Measurements from ENCODE around the gene EREG. TPM values are rescaled to one million over a fixed set of nuclear protein-coding genes. Genes with fewer than 3 reads are reported as not detected.

The EREG gene, protein sequence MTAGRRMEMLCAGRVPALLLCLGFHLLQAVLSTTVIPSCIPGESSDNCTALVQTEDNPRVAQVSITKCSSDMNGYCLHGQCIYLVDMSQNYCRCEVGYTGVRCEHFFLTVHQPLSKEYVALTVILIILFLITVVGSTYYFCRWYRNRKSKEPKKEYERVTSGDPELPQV
- 25.8 and 33.8 TPM in 2 replicates for total RNA-seq (2014; rRNA removed; shearing (Covaris generic); ENCODE audit: low replicate concordance)

DNA sequence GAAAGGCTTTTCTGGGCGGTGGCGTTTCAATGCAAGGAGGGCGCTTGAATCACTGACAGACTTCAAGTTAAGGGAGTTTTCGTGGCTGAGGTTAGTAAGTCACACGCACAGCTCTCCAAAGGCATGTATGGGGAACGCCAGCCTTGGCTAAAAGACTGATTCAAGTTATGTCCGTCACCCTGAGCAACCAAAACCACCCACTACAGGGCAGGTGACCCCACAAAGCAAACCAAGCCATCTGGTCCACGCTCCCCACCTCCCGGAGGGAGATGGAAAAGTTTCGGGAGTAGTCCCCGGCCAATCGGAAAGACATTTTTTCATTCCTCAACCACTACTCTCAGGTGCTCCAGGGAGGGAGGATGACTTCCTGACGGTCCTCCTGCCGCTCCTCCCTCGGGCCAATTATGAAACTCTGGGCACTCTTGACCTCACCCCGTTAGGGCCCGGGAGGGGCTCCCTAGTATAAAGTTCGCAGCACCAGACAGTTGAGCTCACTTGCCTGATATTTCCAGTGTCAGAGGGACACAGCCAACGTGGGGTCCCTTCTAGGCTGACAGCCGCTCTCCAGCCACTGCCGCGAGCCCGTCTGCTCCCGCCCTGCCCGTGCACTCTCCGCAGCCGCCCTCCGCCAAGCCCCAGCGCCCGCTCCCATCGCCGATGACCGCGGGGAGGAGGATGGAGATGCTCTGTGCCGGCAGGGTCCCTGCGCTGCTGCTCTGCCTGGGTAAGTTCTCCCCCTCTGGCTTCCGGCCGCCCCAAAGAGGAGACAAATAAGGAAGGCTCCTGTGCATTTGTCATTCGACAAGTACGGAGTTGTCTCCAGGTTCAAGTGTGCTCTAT is at the start of gene EREG:
Gene EREG, plus strand, starts transcription at position 494 of the 840 bp plus-strand sequence. Its CDS starts 164 bp downstream, at position 658.
- DNase-seq (ENCODE audit: low read depth), result peak; percentile 91

DNA sequence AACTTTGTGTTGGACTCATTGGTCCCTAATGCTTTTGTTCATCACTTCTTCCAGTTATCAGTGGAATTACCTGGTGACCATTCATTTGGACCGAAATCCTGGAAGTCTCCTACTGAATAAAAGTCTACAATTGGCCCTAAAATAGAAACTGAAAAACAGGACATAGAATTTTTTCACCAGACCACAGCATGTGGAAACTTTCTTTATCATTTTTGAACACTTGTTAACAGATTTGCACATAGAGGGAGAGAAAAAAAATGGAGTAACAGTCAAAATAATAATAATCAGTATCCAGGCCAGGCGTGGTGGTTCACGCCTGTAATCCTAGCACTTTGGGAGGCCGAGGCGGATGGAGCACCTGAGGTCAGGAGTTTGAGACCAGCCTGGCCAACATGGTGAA is 49.6 kb upstream of the EREG start:
- in situ Hi-C loops (cut with HindIII; ENCODE audit: low pct_unique_long_range_greater_than_20kb, low sequenced_read_pairs), result loop anchor here (25.0 kb wide), 1 partner anchor 128 kb away; no protein-coding TSS in a partner anchor

More for the DNA sequence above, at the start of gene EREG:
- in situ Hi-C loops (cut with HindIII; ENCODE audit: low pct_unique_long_range_greater_than_20kb, low sequenced_read_pairs), result no loop called here

DNA sequence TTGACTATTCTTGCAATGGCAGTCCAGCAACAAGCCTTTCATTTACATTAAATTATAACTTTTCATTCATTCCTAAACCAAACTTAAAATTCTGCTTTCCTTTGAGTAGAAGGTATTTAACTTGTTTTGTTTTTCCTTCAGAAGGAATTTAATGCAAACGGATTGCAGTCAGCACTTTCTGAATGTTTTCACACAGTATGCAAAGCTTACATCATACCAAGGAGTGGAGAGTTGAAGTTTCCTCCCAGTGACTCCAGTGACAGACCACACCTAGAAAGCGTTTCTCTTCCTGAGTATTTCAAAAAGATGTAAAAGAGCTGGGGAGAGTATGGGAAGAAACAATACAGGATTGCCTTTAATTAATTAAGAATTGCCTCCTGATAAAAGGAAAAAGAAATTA is 48.5 kb upstream of the EREG start:
- in situ Hi-C loops (cut with HindIII; ENCODE audit: low pct_unique_long_range_greater_than_20kb, low sequenced_read_pairs), result loop anchor here (25.0 kb wide), 1 partner anchor 129 kb away; no protein-coding TSS in a partner anchor
- DNase-seq (ENCODE audit: low read depth), result no peak

More for the DNA sequence above, 49.6 kb upstream of the EREG start:
- DNase-seq (ENCODE audit: low read depth), result no peak

DNA sequence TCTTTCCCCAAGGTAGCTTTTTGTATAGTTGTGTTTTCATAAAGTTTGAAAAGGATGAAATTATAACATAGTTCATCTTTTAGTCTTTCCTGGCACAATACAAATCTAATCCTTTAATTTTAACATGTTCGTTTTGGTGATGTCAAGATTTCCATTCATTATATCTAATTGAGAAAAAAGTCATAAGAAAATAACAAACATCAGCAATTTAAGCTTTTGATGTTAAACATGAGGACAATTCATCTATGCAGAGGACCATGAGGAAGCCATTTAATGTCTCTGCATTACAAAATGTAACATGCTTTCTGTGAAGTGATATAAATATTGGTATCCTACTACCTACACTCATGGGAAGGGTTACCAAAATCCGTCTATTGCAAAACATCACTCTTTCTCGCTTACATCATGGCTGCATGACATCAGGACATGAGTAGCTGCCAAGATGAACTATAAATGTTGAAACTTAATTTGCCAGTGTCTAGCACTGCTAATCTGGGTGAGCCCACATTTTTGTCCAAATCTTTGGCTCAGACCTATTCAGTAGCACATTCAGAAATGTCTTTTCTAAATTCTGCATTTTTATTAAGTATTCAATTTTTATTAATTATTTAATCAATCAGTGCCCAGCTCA is 47.2 kb upstream of the EREG start:
- in situ Hi-C loops (cut with HindIII; ENCODE audit: low pct_unique_long_range_greater_than_20kb, low sequenced_read_pairs), result loop anchor here (25.0 kb wide), 1 partner anchor 130 kb away; no protein-coding TSS in a partner anchor
- no peak for DNase-seq (ENCODE audit: low read depth)

DNA sequence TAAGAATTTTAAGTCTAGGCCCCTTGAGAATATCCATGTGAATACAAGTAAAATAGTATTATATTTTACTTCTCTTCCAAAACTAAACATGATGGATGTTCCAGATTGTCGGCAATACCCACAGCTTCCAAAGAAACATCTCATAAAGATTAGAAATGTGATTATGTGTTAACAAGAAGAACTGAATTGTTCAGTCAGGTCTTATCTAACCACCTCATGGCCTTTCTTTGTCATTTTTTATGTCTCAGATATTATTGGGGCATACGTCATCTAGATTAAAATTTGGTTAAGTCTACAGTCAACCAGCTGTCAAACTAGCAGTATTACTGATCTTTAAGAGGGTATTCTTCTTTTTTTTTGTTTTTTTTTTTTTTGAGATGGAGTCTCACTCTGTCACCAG is 46.7 kb upstream of the EREG start:
- no peak for DNase-seq (ENCODE audit: low read depth)
- in situ Hi-C loops (cut with HindIII; ENCODE audit: low pct_unique_long_range_greater_than_20kb, low sequenced_read_pairs), result loop anchor here (25.0 kb wide), 1 partner anchor 131 kb away; no protein-coding TSS in a partner anchor

DNA sequence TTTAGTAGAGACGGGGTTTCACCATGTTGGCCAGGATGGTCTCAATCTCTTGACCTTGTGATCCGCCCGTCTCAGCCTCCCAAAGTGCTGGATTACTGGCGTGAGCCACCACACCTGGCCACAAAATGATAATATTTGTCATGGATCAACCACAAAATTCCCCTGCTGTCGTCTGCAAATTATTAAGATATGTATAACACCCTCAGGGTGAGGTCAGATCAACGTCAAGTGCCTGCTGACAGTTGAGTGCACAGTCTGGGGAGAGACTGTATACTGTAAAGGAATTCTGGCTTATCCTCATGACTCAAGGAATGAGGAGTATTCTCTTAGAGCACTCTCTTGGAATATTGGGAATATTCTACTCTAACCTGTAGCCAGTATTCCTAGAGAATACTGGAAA is 45.5 kb upstream of the EREG start:
- no peak for DNase-seq (ENCODE audit: low read depth)

DNA sequence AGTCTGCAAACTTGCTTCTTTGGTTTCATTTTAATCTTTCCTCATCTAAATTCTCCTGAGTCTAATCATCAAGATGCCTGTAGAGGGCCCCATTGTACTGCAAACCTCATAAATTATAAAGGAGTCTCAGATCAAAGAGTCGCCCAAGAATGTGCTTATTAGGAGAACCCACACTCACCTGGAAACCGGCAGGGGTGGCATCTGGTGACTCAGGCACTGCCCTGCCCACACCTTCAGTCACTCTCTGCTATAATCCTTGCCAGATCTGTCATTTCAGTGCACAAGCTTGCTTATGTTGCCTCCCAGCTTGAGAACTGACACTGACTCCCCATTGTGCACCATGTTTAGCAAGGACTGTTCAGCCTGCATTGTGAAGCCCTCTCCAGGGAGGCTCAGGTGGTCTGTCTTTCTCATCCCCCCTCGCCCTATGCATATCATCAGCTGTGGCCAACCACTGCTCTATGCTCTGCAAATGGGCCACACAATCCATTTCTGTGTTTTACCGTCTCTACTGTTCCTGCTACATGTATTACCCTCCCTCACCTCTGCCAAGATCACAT is 44.3 kb upstream of the EREG start:
- peak; percentile 79 for DNase-seq (ENCODE audit: low read depth)
- in situ Hi-C loops (cut with HindIII; ENCODE audit: low pct_unique_long_range_greater_than_20kb, low sequenced_read_pairs), result loop anchor here (25.0 kb wide), 1 partner anchor 133 kb away; no protein-coding TSS in a partner anchor

More for the DNA sequence above, 45.5 kb upstream of the EREG start:
- in situ Hi-C loops (cut with HindIII; ENCODE audit: low pct_unique_long_range_greater_than_20kb, low sequenced_read_pairs), result loop anchor here (25.0 kb wide), 1 partner anchor 132 kb away; no protein-coding TSS in a partner anchor

DNA sequence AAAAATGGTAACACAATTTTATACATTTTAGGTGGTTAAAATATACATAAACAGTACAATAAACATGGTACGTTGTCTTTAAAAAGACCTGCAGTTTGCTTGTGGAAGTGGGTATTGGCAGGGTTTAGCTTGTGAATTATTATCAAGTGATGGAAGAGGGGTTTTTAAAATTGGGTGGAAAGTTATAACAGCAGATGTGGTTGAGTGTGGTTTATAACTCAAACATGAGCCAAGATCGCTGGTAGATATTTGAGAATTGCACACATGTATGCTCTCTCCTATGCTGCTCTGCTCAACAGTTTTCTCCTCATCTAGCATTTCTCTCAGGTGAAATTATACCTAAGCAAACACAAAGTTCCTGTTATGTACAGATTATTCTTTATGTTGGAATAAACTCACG is 42.6 kb upstream of the EREG start:
- in situ Hi-C loops (cut with HindIII; ENCODE audit: low pct_unique_long_range_greater_than_20kb, low sequenced_read_pairs), result loop anchor here (25.0 kb wide), 1 partner anchor 135 kb away; no protein-coding TSS in a partner anchor
- DNase-seq (ENCODE audit: low read depth), result no peak

DNA sequence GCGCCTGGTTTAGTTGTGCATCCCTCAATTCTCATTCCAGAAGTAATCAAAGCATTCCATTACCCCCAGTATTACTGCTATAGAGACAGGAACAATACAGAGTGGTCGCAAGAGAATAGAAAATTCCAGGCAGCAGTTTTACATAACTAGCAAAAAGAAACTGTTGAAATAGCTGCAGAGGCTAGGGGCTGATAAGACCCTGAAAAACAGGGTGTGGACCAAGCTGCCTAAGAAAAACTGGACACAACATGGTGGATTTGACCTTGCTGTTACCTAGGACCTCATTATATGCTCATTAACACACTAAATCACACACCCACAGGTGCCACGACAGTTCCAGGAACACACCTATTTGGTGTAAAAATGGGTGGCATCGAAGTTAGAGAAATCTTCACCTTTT is 41.3 kb upstream of the EREG start:
- in situ Hi-C loops (cut with HindIII; ENCODE audit: low pct_unique_long_range_greater_than_20kb, low sequenced_read_pairs), result loop anchor here (25.0 kb wide), 1 partner anchor 136 kb away; no protein-coding TSS in a partner anchor
- DNase-seq (ENCODE audit: low read depth), result no peak

DNA sequence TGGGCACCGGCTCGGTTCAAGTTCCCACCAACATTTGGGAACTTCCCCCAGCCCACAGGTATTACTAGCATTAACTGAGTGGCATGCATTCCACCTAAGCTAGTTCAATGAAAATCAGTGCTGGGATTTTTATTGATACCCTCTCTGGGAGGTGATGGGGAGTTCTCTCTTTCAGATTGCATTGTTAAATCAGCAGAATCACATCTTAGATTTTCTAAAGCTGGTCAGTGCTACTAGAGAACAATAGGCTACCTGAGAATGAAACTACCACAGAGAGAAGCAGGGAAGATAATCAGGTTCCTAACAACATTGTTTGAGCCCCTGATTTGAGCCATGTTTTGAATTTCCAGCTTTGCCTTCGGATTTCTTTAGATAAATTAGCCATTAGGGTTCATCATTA is 40.7 kb upstream of the EREG start:
- DNase-seq (ENCODE audit: low read depth), result no peak
- in situ Hi-C loops (cut with HindIII; ENCODE audit: low pct_unique_long_range_greater_than_20kb, low sequenced_read_pairs), result loop anchor here (25.0 kb wide), 1 partner anchor 137 kb away; no protein-coding TSS in a partner anchor

DNA sequence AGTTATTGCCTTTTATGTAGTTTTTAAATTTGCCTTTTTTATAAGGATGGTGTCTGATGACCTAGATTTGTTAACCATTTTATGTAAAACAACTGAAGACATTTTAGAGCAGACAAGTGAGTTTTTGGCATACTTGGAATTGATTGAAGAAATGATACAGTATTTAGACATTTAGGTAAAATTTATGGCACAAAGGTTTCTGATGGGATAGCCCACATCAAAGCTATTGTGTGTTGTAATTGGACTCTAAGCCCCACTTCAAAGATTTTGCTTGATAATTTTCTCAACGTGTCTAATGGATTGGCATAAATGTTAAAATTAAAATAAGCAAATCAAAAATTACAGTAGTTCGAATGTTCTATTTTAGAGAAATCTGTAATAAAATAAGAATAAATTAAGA is 39.1 kb upstream of the EREG start:
- in situ Hi-C loops (cut with HindIII; ENCODE audit: low pct_unique_long_range_greater_than_20kb, low sequenced_read_pairs), result no loop called here
- no peak for DNase-seq (ENCODE audit: low read depth)

DNA sequence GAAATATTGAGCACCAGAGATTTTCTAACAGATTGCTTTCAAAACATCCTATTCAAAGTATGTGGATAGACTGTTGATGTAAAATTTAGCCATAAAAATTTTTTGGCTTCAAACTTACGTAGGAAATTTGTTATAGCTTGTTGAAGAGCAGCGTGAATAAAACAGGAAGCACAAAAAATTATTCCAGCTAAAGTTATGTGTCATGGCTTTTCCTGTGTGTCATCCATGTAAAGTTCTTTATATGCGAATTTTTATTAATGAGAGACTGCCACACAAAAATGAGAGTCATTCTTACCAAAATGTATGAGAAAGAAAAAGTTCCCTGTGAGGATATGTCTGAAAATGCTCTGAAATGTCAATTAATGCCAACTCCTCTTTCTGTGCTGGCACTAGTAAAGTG is 37.2 kb upstream of the EREG start:
- no peak for DNase-seq (ENCODE audit: low read depth)
- in situ Hi-C loops (cut with HindIII; ENCODE audit: low pct_unique_long_range_greater_than_20kb, low sequenced_read_pairs), result no loop called here

DNA sequence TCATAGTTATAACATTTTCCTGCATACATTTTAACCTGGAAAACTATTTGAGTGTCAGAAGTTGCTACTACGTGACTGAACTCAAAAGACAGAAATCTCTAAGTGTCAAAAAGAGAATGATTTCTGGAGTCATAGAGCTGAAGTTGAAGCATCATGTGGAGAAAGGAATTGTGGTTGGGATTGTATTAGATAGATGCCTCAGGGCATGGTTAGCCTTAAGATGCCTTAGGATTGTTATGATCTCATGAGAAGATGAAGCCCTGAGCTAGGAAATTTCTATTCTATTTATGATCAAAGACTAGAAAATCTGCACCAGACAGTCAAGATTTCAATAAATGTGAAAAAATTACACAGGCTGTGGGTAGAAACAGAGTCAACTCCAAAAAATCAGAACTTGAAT is 36.4 kb upstream of the EREG start:
- in situ Hi-C loops (cut with HindIII; ENCODE audit: low pct_unique_long_range_greater_than_20kb, low sequenced_read_pairs), result no loop called here
- DNase-seq (ENCODE audit: low read depth), result no peak

DNA sequence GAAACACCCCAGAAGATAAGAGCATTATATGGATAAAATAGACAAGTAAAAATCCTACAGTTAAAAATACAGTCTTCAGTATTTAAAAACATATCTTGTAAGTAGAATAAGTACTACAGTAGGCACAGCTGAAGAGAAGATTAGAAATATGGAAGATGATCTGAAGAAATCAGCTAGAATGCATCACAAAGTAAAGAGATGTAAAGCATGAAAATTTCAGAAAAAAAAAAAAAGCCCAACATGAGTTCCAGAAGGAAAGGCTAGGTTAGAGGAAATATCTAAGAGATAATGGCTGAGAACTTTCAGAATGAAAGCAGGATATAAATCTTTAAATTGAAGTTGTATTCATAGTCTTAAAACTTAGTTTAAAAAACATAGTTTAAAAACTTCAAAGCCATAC is 35.6 kb upstream of the EREG start:
- in situ Hi-C loops (cut with HindIII; ENCODE audit: low pct_unique_long_range_greater_than_20kb, low sequenced_read_pairs), result no loop called here
- no peak for DNase-seq (ENCODE audit: low read depth)

DNA sequence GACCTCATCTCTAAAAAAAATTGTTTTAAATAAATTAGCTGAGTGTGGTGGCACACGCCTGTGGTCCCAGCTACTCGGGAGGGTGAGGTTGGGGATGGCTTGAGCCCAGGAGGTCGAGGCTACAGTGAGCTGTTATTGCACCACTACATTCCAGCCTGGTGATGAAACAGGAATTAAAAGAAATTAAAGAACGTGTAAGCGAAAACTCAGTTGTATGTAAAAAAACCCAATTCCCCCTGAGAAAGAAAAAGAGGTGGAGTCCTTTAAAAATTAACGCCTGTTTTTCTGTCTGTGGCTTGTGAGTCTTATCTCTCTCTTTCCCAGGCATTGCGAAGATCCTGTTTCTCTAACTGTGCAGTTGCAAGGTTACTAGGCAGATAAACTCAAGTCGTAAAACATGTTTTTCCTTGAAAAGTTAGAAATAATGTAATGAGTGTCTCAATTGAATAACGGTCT is 34.6 kb upstream of the EREG start:
- DNase-seq (ENCODE audit: low read depth), result no peak
- in situ Hi-C loops (cut with HindIII; ENCODE audit: low pct_unique_long_range_greater_than_20kb, low sequenced_read_pairs), result no loop called here

DNA sequence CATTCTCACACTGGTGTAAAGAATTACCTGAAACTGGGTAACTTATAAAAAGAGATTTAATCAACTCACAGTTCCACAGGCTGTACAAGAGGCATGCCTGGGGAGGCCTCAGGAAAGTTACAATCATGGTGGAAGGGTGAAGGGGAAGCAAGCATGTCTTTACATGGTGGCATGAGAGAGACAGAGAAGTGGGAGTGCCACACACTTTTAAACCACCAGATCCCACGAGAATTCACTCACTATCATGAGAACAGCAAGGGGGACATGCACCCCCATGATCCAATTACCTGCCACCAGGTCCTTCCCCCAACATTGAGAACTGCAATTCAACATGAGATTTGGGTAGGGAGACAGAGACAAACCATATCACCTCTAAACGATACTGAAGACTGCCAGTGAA is 33.7 kb upstream of the EREG start:
- in situ Hi-C loops (cut with HindIII; ENCODE audit: low pct_unique_long_range_greater_than_20kb, low sequenced_read_pairs), result no loop called here

DNA sequence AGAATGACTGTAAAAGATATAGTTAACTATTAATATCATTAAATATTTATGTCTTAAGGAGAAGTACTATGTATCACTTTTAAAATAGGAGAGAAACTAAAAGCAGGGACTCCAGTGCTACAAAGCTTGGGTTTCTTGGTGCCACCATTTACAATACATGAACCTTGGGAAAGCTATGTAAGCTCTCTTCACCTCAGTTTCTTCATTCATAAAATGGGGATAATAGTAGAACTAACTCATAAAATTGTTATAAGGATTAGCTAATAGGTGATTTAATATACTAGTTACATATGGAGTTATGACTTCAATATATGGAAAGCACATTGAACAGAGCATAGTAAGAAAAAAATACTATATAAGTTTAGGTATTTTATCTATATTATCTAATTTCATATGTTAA is 33.0 kb upstream of the EREG start:
- in situ Hi-C loops (cut with HindIII; ENCODE audit: low pct_unique_long_range_greater_than_20kb, low sequenced_read_pairs), result no loop called here
- no peak for DNase-seq (ENCODE audit: low read depth)

More for the DNA sequence above, 33.7 kb upstream of the EREG start:
- DNase-seq (ENCODE audit: low read depth), result no peak

DNA sequence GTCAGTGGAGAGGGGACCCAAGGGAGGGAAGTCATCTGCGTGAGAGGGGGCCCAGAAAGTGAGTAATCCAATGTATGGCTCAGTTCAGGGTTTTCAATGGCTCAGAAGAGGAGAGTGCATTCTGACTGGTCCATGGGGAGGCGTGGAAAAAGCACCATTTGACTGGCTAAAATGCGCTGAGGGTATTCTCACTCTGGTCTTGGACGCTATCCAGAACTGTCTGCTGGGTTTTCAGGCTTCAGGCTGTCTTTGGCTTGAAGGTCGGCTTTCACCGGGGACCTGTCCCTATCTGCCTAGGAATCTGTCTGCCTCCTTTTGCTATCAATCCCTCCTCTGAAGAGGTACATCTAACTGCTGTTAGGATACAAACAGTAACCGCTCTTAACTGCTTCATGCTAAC is 30.3 kb upstream of the EREG start:
- no peak for DNase-seq (ENCODE audit: low read depth)
- in situ Hi-C loops (cut with HindIII; ENCODE audit: low pct_unique_long_range_greater_than_20kb, low sequenced_read_pairs), result no loop called here

Data from Caki2 (cell line).